Mammary microvascular endothelial cell (primary cell): Measurements from ENCODE around the gene CAVIN3. TPM values are rescaled to one million over a fixed set of nuclear protein-coding genes. Genes with fewer than 3 reads are reported as not detected.

Experiments used
- total RNA-seq: library from RNA; depleted of rRNA; stranded (reverse); fragments of >200 nt; gene quantifications from 2 replicates; pipeline ENCODE4 v1.2.3, GENCODE V29; 2015

CAVIN3 gene
- total RNA-seq: 582 and 692 TPM in 2 replicates

GRCh38 chr11:6320411-6321155 is at the start of gene CAVIN3:
CAVIN3 (minus strand) TSS chr11:6320501; CDS start chr11:6320476, 25 bp downstream.

Other genes with a start within 250 kb of the CAVIN3 start
- not detected in 2 replicates for gene OR56B4, start 212.8 kb downstream of the CAVIN3 start, total RNA-seq
- gene OR52B2, start 150.2 kb downstream of the CAVIN3 start, total RNA-seq: not detected in 2 replicates
- not detected in 2 replicates for gene OR52W1, start 121.3 kb downstream of the CAVIN3 start, total RNA-seq
- not detected in 2 replicates for gene C11orf42, start 114.9 kb downstream of the CAVIN3 start, total RNA-seq
- 11.1 and 11.3 TPM in 2 replicates for gene FHIP1B, start 85.9 kb downstream of the CAVIN3 start, total RNA-seq
- not detected in 2 replicates for gene CNGA4, start 81.4 kb downstream of the CAVIN3 start, total RNA-seq
- not detected in 2 replicates for gene CCKBR, start 60.7 kb downstream of the CAVIN3 start, total RNA-seq
- 49.5 and 55.6 TPM in 2 replicates for gene SMPD1, start 70.0 kb upstream of the CAVIN3 start, total RNA-seq
- 34.8 and 38.8 TPM in 2 replicates for gene APBB1, start 98.6 kb upstream of the CAVIN3 start, total RNA-seq
- 0.27 TPM in 1 of 2 replicates, not detected in the other for gene HPX, start 120.5 kb upstream of the CAVIN3 start, total RNA-seq
- gene TRIM3, start 153.4 kb upstream of the CAVIN3 start, total RNA-seq: 14.1 and 18.9 TPM in 2 replicates
- gene ARFIP2, start 160.8 kb upstream of the CAVIN3 start, total RNA-seq: 33.8 and 38.9 TPM in 2 replicates
- gene TIMM10B, start 161.0 kb upstream of the CAVIN3 start, total RNA-seq: 20.7 and 28.3 TPM in 2 replicates
- 0.47 and 2.3 TPM in 2 replicates for gene DNHD1, start 176.8 kb upstream of the CAVIN3 start, total RNA-seq